Muscle of leg (tissue), 11 donors: ENCODE data around the gene RIT2. TPM values are rescaled to one million over a fixed set of nuclear protein-coding genes. Genes with fewer than 3 reads are reported as not detected.

Experiments used
- DNase-seq: peaks from one replicate; pipeline ENCODE4 v3.0.0; 2013
- H3K27ac ChIP-seq: one replicate; pipeline ENCODE4 v1.5.1; 2013; ENCODE audit warnings: mild to moderate bottlenecking, low read length, control low read depth
- H3K27me3 ChIP-seq: one replicate; pipeline ENCODE4 v1.6.1; 2013; ENCODE audit warnings: low read length; ENCODE audit not compliant: control insufficient read depth, insufficient read depth
- H3K36me3 ChIP-seq: one replicate; pipeline ENCODE4 v1.6.1; 2013; ENCODE audit warnings: low read length; ENCODE audit not compliant: control insufficient read depth, insufficient read depth
- H3K4me1 ChIP-seq: one replicate; pipeline ENCODE4 v1.6.1; 2013; ENCODE audit warnings: low read length; ENCODE audit not compliant: control insufficient read depth, insufficient read depth
- H3K4me3 ChIP-seq: one replicate; pipeline ENCODE4 v1.5.1; 2013; ENCODE audit warnings: low read length, control low read depth
- H3K9me3 ChIP-seq: replicated peaks from 2 replicates; pipeline ENCODE4 v1.6.1; 2013; ENCODE audit warnings: low read depth, low read length; ENCODE audit not compliant: control insufficient read depth
- WGBS: methylation state at CpG from one replicate; pipeline ENCODE4 v1.1.5; 2013; ENCODE audit warnings: missing lambda C conversion rate; ENCODE audit not compliant: insufficient coverage; 5-methylcytosine and 5-hydroxymethylcytosine counted together
- polyA plus RNA-seq, 8 donors: library from polyadenylated mRNA; unstranded; fragments of 120-200 nt; gene quantifications; one replicate each; pipeline versions ENCODE4 v1.2.1 to v1.2.3, GENCODE V29; 2013; ENCODE audit warnings: inconsistent platforms in 1 of 8, low replicate concordance in 1 of 8; ENCODE audit not compliant: insufficient read length in 8 of 8, insufficient read depth in 1 of 8
- total RNA-seq: library from RNA; stranded (reverse); fragments of 120-200 nt; gene quantifications from one replicate; pipeline ENCODE4 v1.2.4, GENCODE V29; 2013

RIT2 gene
- total and polyA plus RNA-seq, 9 donors = not detected

DNA sequence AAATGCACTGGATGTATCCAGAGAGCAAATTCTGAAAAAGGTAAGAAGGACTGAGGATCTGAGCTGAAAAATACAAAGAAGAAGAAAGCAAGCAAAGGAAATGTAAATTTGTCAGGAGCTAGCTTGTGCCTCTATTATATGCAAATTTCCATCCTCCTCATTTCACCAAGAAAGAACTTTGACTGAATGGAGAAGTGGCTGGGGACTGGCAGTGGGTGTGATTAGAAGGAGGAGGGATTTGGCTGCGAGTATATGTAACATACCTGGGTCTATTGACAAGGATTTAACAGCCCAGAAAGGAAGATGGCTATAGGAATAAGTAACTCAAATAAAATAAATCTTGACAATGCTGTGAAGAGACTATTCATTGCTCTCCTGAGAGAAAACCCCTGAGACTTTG is 19.4 kb upstream of the RIT2 start:
- no peak for DNase-seq
- no CpG with 5 or more reads among the region's 1 CpG for WGBS
- H3K4me3 ChIP-seq = no peak overlapping the region

DNA sequence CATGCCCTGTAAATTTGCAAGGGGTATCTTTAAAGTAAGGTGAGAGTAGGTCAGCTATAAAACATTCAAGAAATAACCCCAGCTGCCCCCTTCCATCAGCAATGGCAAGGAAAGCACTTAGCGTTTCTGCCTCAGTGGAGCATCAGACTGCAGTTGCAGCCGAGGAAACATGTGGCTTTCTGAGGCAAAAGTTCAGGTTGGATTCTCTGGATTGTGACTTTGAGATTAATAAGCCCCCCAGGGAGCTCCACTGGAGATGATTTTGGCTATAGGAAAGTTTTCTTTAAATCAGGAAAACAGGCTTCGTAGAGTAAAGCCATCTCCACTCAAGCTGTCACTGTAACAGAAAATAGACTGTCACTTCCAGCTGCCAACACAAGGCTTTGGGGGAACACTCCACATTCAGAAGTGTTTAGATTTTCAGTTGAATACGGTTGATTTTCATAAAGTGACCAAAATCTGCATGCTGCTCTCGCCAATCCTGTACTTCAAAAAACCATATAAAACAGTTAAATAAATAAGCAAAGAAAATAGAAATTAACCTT is 15.3 kb upstream of the RIT2 start:
- DNase-seq = peak; percentile 14
- H3K9me3 ChIP-seq = no peaks in the 10 kb centered on the region
- H3K27ac ChIP-seq = no peak overlapping the region

More for the DNA sequence above, 19.4 kb upstream of the RIT2 start:
- no peak overlapping the region for H3K27ac ChIP-seq
- no peaks in the 10 kb centered on the region for H3K27me3 ChIP-seq
- H3K9me3 ChIP-seq = no peaks in the 10 kb centered on the region
- no peaks in the 10 kb centered on the region for H3K4me1 ChIP-seq
- H3K36me3 ChIP-seq = no peaks in the 10 kb centered on the region

DNA sequence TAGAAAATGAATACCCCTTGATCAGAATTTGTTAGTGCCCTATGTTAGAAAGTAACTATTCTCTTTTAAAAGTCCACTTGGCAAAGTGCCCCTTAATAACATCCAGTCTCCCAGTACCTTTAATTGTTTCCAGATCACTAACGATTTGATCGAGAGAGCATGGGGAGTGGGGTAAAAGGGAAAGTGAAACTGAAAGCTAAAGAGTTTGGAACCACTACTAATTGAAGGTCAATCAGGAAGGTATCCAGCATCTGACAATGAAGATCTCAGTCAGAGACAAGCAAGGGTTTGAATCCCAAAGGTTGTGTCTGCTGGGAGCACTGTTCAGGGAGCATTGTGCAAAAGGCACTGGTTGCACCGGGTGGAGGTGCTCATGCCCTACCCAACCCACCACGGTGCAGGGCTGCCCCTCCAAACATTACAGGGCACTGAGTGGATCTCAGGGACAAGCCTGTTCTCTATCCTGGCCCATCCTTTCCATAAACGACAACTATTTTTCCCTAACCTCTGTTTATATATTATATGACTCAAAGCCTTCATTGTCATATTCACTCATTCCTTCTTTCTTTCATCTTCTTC is 14.6 kb upstream of the RIT2 start:
- no peak overlapping the region for H3K4me3 ChIP-seq

More for the DNA sequence above, 15.3 kb upstream of the RIT2 start:
- no peaks in the 10 kb centered on the region for H3K4me1 ChIP-seq
- H3K27me3 ChIP-seq = no peaks in the 10 kb centered on the region
- H3K36me3 ChIP-seq = no peaks in the 10 kb centered on the region
- no CpG with 5 or more reads among the region's 5 CpGs for WGBS
- H3K4me3 ChIP-seq = no peak overlapping the region

DNA sequence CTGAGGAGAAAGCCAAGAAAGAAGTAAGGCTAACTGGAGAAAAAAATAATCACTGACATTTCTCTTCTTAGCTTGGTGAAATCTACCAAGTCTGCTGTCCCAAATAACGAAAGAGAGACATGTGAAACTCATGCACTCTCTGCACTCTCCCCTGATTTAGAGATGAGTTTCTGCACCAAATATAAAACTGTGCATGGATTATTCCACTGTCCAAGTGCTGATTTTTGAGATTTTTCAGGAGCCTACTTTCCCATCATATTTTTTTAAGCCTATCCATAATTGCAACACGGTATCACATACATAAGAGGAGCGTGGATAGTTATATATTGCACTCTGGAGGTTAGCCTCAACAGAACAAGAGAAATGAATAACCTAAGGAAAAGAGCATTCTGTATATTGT is 10.0 kb upstream of the RIT2 start:
- no peak for DNase-seq
- Histone ChIP-seq H3K9me3 (no peaks in the 10 kb centered on the region), H3K27me3 (no peaks in the 10 kb centered on the region), H3K4me1 (no peaks in the 10 kb centered on the region), H3K27ac (no peak overlapping the region), H3K4me3 (no peak overlapping the region), H3K36me3 (no peaks in the 10 kb centered on the region)
- no CpG with 5 or more reads among the region's 3 CpGs for WGBS

More for the DNA sequence above, 14.6 kb upstream of the RIT2 start:
- no peaks in the 10 kb centered on the region for H3K36me3 ChIP-seq
- no peaks in the 10 kb centered on the region for H3K27me3 ChIP-seq
- peak; percentile 23 for DNase-seq
- WGBS = 58% methylated on average over 3 of the region's 5 CpGs
- H3K27ac ChIP-seq = no peak overlapping the region
- H3K9me3 ChIP-seq = no peaks in the 10 kb centered on the region
- no peaks in the 10 kb centered on the region for H3K4me1 ChIP-seq

DNA sequence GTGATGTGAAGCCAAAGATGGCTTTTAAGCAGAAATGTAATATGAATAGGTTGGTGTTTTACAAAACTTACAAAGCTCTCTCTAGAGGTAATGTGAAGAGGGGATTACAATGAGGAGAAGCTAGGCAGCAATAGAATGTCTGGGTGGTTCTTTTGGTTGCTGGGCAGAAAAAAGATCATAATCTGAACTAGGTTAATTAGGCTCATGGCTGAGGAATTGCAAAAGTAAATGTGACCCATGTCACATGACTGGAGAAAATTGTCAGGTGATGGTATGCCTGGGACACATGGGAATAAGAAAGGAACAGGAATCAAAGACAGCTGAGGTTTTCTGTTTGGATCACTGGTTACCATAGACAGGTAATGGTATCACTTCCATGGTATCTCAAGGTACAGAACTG is 7.5 kb upstream of the RIT2 start:
- no peaks in the 10 kb centered on the region for H3K9me3 ChIP-seq
- no peak for DNase-seq
- no peaks in the 10 kb centered on the region for H3K36me3 ChIP-seq
- H3K4me1 ChIP-seq = no peaks in the 10 kb centered on the region
- no peak overlapping the region for H3K4me3 ChIP-seq
- no peak overlapping the region for H3K27ac ChIP-seq
- H3K27me3 ChIP-seq = no peaks in the 10 kb centered on the region

DNA sequence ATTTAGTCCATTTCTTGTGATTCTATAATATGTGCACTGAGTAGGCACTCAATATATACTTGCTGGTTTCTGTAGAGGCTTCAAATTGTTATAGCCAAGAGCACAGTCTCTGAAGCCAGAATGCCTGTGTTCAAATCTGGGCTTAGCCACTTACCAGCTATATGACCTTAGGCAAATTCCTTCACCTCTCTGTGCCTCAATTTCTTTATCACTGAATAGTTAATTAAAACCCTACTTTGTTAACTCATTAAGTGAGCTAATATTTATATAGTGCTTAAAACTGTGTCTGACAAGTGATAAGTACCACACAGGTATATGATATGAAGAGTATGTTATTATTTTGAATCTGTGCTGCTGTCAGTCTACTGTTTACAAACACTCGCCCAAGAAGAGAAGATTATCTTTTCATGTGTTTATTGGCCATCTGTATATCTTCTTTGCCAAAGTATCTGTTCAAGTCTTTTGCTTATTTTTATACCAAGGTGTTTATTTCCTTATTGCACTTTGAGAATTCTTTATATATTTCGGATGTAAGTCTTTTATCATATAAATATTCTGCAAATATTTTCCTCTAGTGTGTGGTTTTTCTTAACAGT is 1.3 kb upstream of the RIT2 start:
- Histone ChIP-seq H3K27me3 (no peaks in the 10 kb centered on the region), H3K27ac (no peak overlapping the region), H3K4me3 (no peak overlapping the region), H3K9me3 (no peaks in the 10 kb centered on the region), H3K36me3 (no peaks in the 10 kb centered on the region), H3K4me1 (no peaks in the 10 kb centered on the region)
- DNase-seq = no peak
- no CpG with 5 or more reads among the region's 2 CpGs for WGBS

DNA sequence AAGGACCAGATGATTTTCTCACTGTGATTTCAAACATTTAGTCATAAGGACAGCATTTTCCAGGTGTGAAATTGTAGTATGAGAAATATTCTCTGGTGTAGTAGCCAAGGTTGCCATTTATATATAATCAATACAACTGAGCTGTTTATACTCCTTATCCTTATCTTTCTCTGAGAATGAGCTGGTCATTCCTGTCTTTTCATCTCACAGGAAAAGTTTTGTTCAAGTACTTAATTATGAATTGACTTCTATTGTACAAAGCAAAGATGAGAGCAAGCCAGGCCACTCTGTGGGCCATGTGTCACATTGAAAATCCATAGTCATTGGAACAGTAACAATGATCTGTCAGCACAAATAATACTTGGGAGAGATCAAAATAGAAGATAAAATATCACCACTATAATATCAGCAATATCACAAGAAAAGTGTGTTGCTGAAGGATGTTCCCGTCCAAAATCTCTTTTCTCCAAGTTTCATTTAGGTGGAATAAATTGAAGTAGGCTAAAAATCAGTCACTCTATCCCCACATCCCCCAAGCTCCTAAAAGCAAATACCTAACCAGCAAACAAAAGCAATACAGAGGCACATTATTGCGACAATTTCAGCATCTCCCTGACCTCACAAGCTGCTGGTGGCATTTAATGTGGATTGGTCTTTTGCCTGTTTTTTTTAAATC is 2.1 kb downstream of the RIT2 start:
- no peak overlapping the region for H3K4me3 ChIP-seq
- H3K4me1 ChIP-seq = no peaks in the 10 kb centered on the region
- WGBS = no CpG with 5 or more reads among the region's 2 CpGs

DNA sequence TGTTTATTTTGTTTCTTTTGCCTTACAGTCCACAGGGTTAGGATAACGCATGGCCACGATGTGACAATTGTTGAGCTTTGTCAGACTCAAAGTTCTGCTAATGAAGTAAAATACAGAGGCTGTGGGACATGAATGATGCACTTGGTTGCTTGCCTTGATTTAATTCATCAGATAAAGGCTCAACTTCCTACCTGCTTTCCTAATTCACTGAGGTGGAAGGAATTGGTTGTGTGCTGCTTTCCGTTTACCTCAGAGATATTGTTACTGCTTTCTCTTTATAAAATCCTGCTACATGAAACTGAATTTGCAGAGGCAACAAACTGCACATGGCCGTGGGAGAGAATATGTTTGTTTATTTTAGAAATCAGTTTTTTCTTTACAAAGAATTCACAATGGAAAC is 6.6 kb downstream of the RIT2 start:
- DNase-seq = no peak
- WGBS = 70% methylated on average over 2 of the region's 4 CpGs
- Histone ChIP-seq H3K36me3 (no peaks in the 10 kb centered on the region), H3K9me3 (no peaks in the 10 kb centered on the region), H3K27me3 (no peaks in the 10 kb centered on the region), H3K4me3 (no peak overlapping the region), H3K4me1 (no peaks in the 10 kb centered on the region), H3K27ac (no peak overlapping the region)

More for the DNA sequence above, 2.1 kb downstream of the RIT2 start:
- no peaks in the 10 kb centered on the region for H3K27me3 ChIP-seq
- H3K27ac ChIP-seq = no peak overlapping the region
- no peaks in the 10 kb centered on the region for H3K36me3 ChIP-seq
- H3K9me3 ChIP-seq = no peaks in the 10 kb centered on the region
- no peak for DNase-seq

DNA sequence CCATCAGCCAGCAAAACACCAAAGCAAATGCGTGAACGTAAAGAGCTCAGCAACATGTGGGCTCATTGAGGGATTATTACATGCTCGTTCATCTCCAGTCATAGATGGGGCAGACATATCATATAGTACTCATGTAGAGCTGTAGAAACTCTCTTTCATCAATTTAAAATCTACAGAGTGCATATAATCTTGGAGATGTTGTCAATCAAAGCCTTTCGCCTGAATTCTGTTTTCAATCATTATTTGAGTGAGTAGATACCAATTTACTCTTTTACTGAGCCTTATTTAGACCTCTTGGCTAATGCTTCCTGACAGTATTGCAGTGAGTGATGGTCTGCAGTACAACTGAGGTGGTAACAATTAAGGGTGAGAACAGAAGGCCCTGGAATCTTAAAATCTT is 7.0 kb downstream of the RIT2 start:
- no CpG with 5 or more reads among the region's 4 CpGs for WGBS
- DNase-seq = no peak
- Histone ChIP-seq H3K27ac (no peak overlapping the region), H3K9me3 (no peaks in the 10 kb centered on the region), H3K4me1 (no peaks in the 10 kb centered on the region), H3K27me3 (no peaks in the 10 kb centered on the region), H3K36me3 (no peaks in the 10 kb centered on the region), H3K4me3 (no peak overlapping the region)

DNA sequence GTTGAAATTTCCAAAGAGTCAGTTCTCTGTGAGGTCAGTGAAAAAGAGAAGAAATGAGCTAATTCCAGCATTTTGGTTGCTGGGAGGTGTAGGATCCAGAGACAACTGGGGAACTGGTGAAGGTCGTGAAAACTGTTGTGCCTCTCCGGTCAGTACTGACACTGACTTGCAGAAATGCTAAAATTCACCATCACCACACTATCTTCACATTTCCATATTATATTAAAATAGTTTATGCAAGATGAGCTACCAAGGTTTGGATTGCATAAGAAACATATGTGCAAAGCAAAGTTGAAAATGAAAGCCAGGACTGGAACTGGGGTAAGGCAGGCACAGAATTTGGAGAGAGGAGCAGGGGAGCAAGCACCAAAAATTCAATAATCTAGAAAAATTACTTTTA is 21.8 kb downstream of the RIT2 start:
- Histone ChIP-seq H3K4me1 (no peaks in the 10 kb centered on the region), H3K4me3 (no peak overlapping the region), H3K27ac (no peak overlapping the region), H3K27me3 (no peaks in the 10 kb centered on the region), H3K9me3 (no peaks in the 10 kb centered on the region), H3K36me3 (no peaks in the 10 kb centered on the region)
- WGBS = no CpG with 5 or more reads among the region's 2 CpGs
- DNase-seq = no peak
